OCI-LY3 (cell line): ENCODE measurements around the gene STUB1.

Experiments
- H2AFZ ChIP-seq: fragments of 200-600, 300-600 bp; shearing (Covaris generic); 2 replicates; pipeline ENCODE4 v1.6.0; 2014; ENCODE audit warnings: antibody characterized with exemption, low read depth, low read length
- H3K27ac ChIP-seq: fragments of 200-600, 300-600 bp; sonication (generic); 2 replicates; pipeline ENCODE4 v1.5.1; 2014; ENCODE audit warnings: mild to moderate bottlenecking, low read length, moderate library complexity, mixed read lengths
- H3K27me3 ChIP-seq: fragments of 200-600, 300-600 bp; sonication (generic); 2 replicates; pipeline ENCODE4 v1.6.1; 2014; ENCODE audit warnings: low read depth, low read length, mixed read lengths
- H3K36me3 ChIP-seq: fragments of 200-600, 300-600 bp; sonication (generic); replicated peaks from 2 replicates; pipeline ENCODE3; 2014; ENCODE audit warnings: low read depth, low read length, mixed read lengths
- H3K4me1 ChIP-seq: fragments of 300-600, 200-600 bp; sonication (generic); 2 replicates; pipeline ENCODE4 v1.6.1; 2014; ENCODE audit warnings: low read length, mixed read lengths
- H3K4me2 ChIP-seq: fragments of 200-600, 300-600 bp; sonication (generic); 2 replicates; pipeline ENCODE4 v1.6.1; 2014; ENCODE audit warnings: low read length, mixed read lengths
- H3K4me3 ChIP-seq: fragments of 300-600, 200-600 bp; sonication (generic); 2 replicates; pipeline ENCODE4 v1.5.1; 2014; ENCODE audit warnings: antibody characterized with exemption, mild to moderate bottlenecking, low read length, moderate library complexity
- H3K79me2 ChIP-seq: fragments of 300-600, 200-600 bp; shearing (Covaris generic); 2 replicates; pipeline ENCODE4 v1.6.1; 2014; ENCODE audit warnings: mild to moderate bottlenecking, low read length, mixed read lengths
- H3K9ac ChIP-seq: fragments of 300-600, 200-600 bp; shearing (Covaris generic); 2 replicates; pipeline ENCODE4 v1.6.0; 2014; ENCODE audit warnings: mild to moderate bottlenecking, low read length, moderate library complexity
- H3K9me3 ChIP-seq: fragments of 200-600, 300-600 bp; shearing (Covaris generic); 2 replicates; pipeline ENCODE4 v1.6.1; 2014; ENCODE audit warnings: low read length, mixed read lengths; ENCODE audit not compliant: insufficient read depth
- H4K20me1 ChIP-seq: fragments of 200-600, 300-600 bp; sonication (generic); 2 replicates; pipeline ENCODE4 v1.6.1; 2016; ENCODE audit warnings: low read length, mixed read lengths; ENCODE audit not compliant: insufficient read depth
- CTCF ChIP-seq: fragments of 200-600, 300-600 bp; sonication (generic); IDR thresholded peaks from 2 replicates; pipeline ENCODE4 v1.5.1; 2014; ENCODE audit warnings: antibody characterized with exemption, low read length, low read depth
- EZH2phosphoT487 ChIP-seq: fragments of 200-600 bp; shearing (Covaris generic); IDR thresholded peaks from 2 replicates; pipeline ENCODE4 v1.6.1; 2018; ENCODE audit warnings: antibody characterized with exemption, mixed run types, low read depth

STUB1 gene

GRCh38 chr16:719815-720446, 39.7 kb downstream of the STUB1 start:
- H3K4me1 ChIP-seq = peaks cover 17% of the 10 kb centered on the region
- H4K20me1 ChIP-seq = peaks cover 4% of the 10 kb centered on the region; the same call in 1 of the 2 replicates
- peaks cover 3% of the 10 kb centered on the region for H3K36me3 ChIP-seq
- no peaks in the 10 kb centered on the region; the same call in 1 of the 2 replicates for H3K27me3 ChIP-seq
- H3K4me2 ChIP-seq = peak overlapping the region; percentile 98
- H3K9me3 ChIP-seq = no peaks in the 10 kb centered on the region
- peak overlapping the region; percentile 92 for H3K4me3 ChIP-seq
- peaks cover 5% of the 10 kb centered on the region; the same call in 1 of the 2 replicates for H3K79me2 ChIP-seq
- H3K9ac ChIP-seq = peak overlapping the region; percentile 95
- peak overlapping the region; percentile 76 for H3K27ac ChIP-seq
- TF ChIP-seq EZH2phosphoT487 (no peak), CTCF (no peak)
- no peak overlapping the region for H2AFZ ChIP-seq

GRCh38 chr16:720447-720989, 40.3 kb downstream of the STUB1 start:
- 0 out of 2 replicates have a peak overlapping the region, but pooled peaks have one; percentile 29 for H2AFZ ChIP-seq
- H3K4me2 ChIP-seq = peak overlapping the region; percentile 98
- H3K36me3 ChIP-seq = peaks cover 3% of the 10 kb centered on the region
- H3K4me3 ChIP-seq = peak overlapping the region; percentile 92
- H4K20me1 ChIP-seq = peaks cover 4% of the 10 kb centered on the region; the same call in 1 of the 2 replicates
- peak overlapping the region; percentile 76 for H3K27ac ChIP-seq
- peaks cover 17% of the 10 kb centered on the region for H3K4me1 ChIP-seq
- H3K9ac ChIP-seq = peak overlapping the region; percentile 95
- H3K79me2 ChIP-seq = peaks cover 5% of the 10 kb centered on the region; the same call in 1 of the 2 replicates
- H3K27me3 ChIP-seq = no peaks in the 10 kb centered on the region; the same call in 1 of the 2 replicates
- no peaks in the 10 kb centered on the region for H3K9me3 ChIP-seq
- TF ChIP-seq CTCF = peak; percentile 34
- no peak for TF ChIP-seq EZH2phosphoT487

- Histone ChIP-seq H3K4me2 (peak within 1 kb of the TSS; percentile 98), H2AFZ (0 out of 2 replicates have a peak within 1 kb of the TSS, but pooled peaks have one; percentile 29), H3K9me3 (no peaks in the 10 kb centered on the region), H3K27ac (peak within 1 kb of the TSS; percentile 76), H3K4me3 (peak within 1 kb of the TSS; percentile 92), H4K20me1 (peaks cover 4% of the 10 kb centered on the region; the same call in 1 of the 2 replicates), H3K79me2 (peaks cover 5% of the 10 kb centered on the region; the same call in 1 of the 2 replicates), H3K4me1 (peaks cover 19% of the 10 kb centered on the region), H3K9ac (peak within 1 kb of the TSS; percentile 95), H3K36me3 (peaks cover 3% of the 10 kb centered on the region), H3K27me3 (no peaks in the 10 kb centered on the region; the same call in 1 of the 2 replicates)
- no peak for TF ChIP-seq EZH2phosphoT487
- TF ChIP-seq CTCF = no peak
Observed at GRCh38 chr16:720990-721764, 41.0 kb downstream of the STUB1 start, which contains the start of gene ANTKMT. Gene ANTKMT (plus strand): TSS chr16:721146. CDS start chr16:721275, 129 bp downstream.
